HepG2 (cell line): ENCODE measurements around the gene ING5. TPM values are rescaled to one million over a fixed set of nuclear protein-coding genes. Genes with fewer than 3 reads are reported as not detected.

ENCODE experiments used
- GATAD1 ChIP-seq: IDR thresholded peaks from 2 replicates; pipeline ENCODE4 v1.6.1; 2016; ENCODE audit warnings: missing genetic modification reagents, missing compliant biosample characterization
- IRF1 ChIP-seq: sonication (generic); formaldehyde crosslinking; IDR thresholded peaks from 2 replicates; pipeline ENCODE4 v1.4.0; 2020; ENCODE audit warnings: low read depth, mild to moderate bottlenecking, missing genetic modification reagents
- JDP2 ChIP-seq: sonication (generic); formaldehyde crosslinking; IDR thresholded peaks from 2 replicates; pipeline ENCODE4 v1.8.1; 2022; ENCODE audit warnings: missing genetic modification reagents, borderline replicate concordance
- KMT2A ChIP-seq: sonication (generic); formaldehyde crosslinking; IDR thresholded peaks from 2 replicates; pipeline ENCODE4 v1.4.0; 2020; ENCODE audit warnings: missing genetic modification reagents
- SAFB2 ChIP-seq: sonication (generic); formaldehyde crosslinking; IDR thresholded peaks from 2 replicates; pipeline ENCODE4 v1.5.1; 2020; ENCODE audit warnings: missing genetic modification reagents, low read depth, mild to moderate bottlenecking, borderline replicate concordance
- SOX5 ChIP-seq: IDR thresholded peaks from 2 replicates; pipeline ENCODE4 v1.6.1; 2016; ENCODE audit warnings: borderline replicate concordance
- TCF12 ChIP-seq, 2 experiments: fragments of 450-650 bp in 1 of 2; sonication (generic) in 1 of 2; formaldehyde crosslinking in 1 of 2; IDR thresholded peaks; 2 replicates each; pipeline versions ENCODE4 v1.6.1 to v1.8.0; 2017 to 2022; ENCODE audit warnings: antibody characterized with exemption in 1 of 2, mild to moderate bottlenecking in 1 of 2, missing genetic modification reagents in 1 of 2, moderate library complexity in 1 of 2
- ZHX2 ChIP-seq, 2 experiments: sonication (generic) in 1 of 2; formaldehyde crosslinking in 1 of 2; IDR thresholded peaks; 2 replicates each; pipeline versions ENCODE4 v1.6.1 to v1.9.0; 2014 to 2022; ENCODE audit warnings: antibody characterized with exemption in 1 of 2, borderline replicate concordance in 1 of 2, inconsistent platforms in 1 of 2, low read depth in 1 of 2, missing genetic modification reagents in 1 of 2
- polyA plus RNA-seq, 8 experiments: library from polyadenylated mRNA; depleted of rRNA in 3 of 8; stranded (reverse) in 7 of 8; unstranded in 1 of 8; fragments of >200 nt; fragmentation: Illumina TruSeq in 4 of 8; extraction: Trizol in 4 of 8; gene quantifications; 2 replicates each; pipeline versions ENCODE4 v1.2.1 to v1.2.3, GENCODE V29; 2011 to 2016; ENCODE audit warnings: low read depth in 4 of 8, missing spikeins in 1 of 8, mixed read lengths in 1 of 8; ENCODE audit not compliant: insufficient read depth in 1 of 8
- total RNA-seq, 5 experiments: library from RNA; depleted of rRNA; stranded (reverse); fragments of >200 nt; fragmentation: Illumina TruSeq; extraction: Trizol; gene quantifications; 2 replicates each; pipeline ENCODE4 v1.2.3, GENCODE V29; 2016; ENCODE audit warnings: low read depth in 1 of 5
- TF ChIP-seq, protein P1 (sequence below): sonication (generic); formaldehyde crosslinking; IDR thresholded peaks from 2 replicates; pipeline ENCODE4 v1.4.0; 2020; ENCODE audit warnings: missing genetic modification reagents

ING5 gene
- total and polyA plus RNA-seq, 2 of the 13 experiments (the other 11 are each of a cell fraction or from before 2014, with no cell fraction given), result 61.9 to 71.9 TPM

GRCh38 chr2:241736111-241736510 is 34.3 kb downstream of the ING5 start (continued):
- TF ChIP-seq KMT2A (CRISPR knock-in tag), result no peak
- no peak for TF ChIP-seq SOX5
- no peak for TF ChIP-seq TCF12 (IDR thresholded peaks at IDR 0.05)
- no peak for TF ChIP-seq TCF12 (CRISPR knock-in tag; IDR thresholded peaks at IDR 0.05)
- TF ChIP-seq IRF1 (CRISPR knock-in tag), result no peak
- no peak for TF ChIP-seq SAFB2 (CRISPR knock-in tag)
- TF ChIP-seq JDP2 (CRISPR knock-in tag), result no peak
- no peak for TF ChIP-seq GATAD1 (CRISPR knock-in tag)
- TF ChIP-seq ZHX2 (IDR thresholded peaks at IDR 0.05; ENCODE audit: low read depth), result no peak
- no peak for TF ChIP-seq ZHX2 (CRISPR knock-in tag; IDR thresholded peaks at IDR 0.05; ENCODE audit: borderline replicate concordance)
- TF ChIP-seq, protein P1, sequence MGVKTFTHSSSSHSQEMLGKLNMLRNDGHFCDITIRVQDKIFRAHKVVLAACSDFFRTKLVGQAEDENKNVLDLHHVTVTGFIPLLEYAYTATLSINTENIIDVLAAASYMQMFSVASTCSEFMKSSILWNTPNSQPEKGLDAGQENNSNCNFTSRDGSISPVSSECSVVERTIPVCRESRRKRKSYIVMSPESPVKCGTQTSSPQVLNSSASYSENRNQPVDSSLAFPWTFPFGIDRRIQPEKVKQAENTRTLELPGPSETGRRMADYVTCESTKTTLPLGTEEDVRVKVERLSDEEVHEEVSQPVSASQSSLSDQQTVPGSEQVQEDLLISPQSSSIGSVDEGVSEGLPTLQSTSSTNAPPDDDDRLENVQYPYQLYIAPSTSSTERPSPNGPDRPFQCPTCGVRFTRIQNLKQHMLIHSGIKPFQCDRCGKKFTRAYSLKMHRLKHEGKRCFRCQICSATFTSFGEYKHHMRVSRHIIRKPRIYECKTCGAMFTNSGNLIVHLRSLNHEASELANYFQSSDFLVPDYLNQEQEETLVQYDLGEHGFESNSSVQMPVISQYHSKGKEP, result no peak
